VCaP (cell line): ENCODE results near the gene PEMT.

Source experiments
- H3K27ac ChIP-seq: fragments of 450-650 bp; 2 replicates; pipeline ENCODE4 v1.5.1; 2017
- TF ChIP-seq, protein P1 (sequence below): fragments of 450-650 bp; conservative IDR thresholded peaks from 2 replicates; pipeline ENCODE4 v1.5.1; 2017; ENCODE audit warnings: mild to moderate bottlenecking, moderate library complexity

The PEMT gene

DNA sequence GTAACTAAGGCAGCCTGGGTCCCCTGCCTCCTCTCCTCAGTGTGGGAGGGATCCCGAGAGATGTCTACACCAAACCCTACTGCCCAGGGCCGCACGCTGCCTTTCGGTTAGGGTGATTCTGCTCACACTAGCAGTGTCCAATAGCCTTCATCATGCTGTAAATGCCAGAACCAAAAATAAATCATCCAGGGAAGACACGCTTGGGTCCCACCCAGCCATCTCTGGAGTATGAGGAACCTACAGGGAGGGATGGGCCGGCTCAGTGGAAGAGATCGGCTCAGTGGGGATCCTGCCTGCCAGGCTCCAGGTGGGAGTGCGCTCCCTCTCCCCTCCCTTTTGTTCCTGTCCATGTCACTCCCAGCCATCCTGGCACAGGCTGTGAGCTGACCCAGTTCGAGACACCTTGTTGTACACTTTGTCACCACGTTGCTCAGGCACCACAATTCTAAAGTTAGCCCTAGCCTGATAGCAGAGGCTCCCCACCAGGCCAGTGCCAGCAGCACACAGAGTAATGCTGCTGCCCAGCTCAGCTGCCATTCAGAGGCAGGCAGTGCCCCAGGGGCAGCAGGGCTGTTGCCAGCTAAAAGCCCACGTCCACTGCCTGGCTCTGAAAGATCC, 24.5 kb downstream of the PEMT start:
- H3K27ac ChIP-seq = peak overlapping the region; percentile 80
- TF ChIP-seq, protein P1, sequence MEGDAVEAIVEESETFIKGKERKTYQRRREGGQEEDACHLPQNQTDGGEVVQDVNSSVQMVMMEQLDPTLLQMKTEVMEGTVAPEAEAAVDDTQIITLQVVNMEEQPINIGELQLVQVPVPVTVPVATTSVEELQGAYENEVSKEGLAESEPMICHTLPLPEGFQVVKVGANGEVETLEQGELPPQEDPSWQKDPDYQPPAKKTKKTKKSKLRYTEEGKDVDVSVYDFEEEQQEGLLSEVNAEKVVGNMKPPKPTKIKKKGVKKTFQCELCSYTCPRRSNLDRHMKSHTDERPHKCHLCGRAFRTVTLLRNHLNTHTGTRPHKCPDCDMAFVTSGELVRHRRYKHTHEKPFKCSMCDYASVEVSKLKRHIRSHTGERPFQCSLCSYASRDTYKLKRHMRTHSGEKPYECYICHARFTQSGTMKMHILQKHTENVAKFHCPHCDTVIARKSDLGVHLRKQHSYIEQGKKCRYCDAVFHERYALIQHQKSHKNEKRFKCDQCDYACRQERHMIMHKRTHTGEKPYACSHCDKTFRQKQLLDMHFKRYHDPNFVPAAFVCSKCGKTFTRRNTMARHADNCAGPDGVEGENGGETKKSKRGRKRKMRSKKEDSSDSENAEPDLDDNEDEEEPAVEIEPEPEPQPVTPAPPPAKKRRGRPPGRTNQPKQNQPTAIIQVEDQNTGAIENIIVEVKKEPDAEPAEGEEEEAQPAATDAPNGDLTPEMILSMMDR = no peak

DNA sequence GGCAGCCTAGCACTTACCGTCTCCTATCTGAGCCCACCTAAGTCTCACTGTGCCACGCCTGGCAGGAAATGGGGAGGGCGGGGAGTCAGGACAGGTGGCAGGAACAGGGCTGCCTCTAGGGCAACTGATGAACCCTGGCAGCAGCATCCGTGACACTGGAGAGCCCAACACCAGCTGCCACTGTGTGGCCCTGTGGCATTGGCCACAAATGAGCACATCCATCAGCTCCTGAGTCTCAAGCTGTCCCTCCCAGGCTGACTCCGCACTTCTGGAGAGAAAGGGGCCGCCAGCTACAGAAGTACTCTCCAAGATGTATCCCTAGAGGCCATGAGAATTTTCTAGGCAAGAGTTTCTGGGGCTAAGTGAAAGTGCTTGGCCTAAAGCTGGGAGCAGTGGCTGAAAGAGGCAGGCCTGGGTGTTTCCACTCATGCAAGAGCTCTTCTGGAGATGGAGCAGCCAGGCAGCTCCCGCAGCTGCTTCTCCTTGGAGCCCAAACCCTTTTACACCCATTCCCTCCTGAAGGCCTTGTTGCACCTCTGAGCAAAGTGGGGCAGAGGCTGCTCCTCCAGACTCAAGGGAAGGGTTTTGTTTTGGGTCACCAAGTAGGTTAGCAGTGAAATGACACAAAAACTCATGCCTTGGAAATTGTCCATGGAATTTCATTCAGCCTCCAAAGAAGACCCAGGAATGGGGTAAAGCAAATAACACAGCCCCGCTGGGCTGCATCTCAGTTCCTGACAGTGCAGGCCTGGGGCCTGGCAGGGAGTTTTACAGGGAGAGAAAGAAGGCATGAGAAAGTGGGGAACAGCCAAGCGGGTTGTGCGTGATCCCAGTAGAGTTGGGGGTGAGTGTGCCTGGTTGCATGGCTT, 25.8 kb downstream of the PEMT start:
- TF ChIP-seq, protein P1 = no peak
- H3K27ac ChIP-seq = peak overlapping the region; percentile 80; the same call in 1 of the 2 replicates

DNA sequence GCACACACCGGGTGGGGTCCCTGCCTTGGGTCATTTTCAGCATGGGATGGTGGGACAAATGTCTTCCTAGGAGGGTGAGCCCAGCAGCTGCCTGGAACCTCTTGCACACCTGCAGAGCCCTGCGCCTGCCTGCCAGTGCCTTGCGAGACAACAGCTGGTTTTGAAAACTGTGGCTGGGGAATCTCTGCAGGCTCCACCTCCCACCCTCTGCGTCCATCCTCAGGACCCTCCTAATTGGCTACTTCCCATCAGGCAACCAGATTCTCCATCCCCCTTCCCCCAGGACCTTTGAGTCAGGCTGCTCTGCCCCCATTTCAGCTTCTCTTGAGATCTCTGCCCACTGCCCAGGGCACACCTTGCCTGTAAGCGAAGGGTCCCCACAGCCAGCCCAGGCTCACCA, 26.6 kb downstream of the PEMT start:
- H3K27ac ChIP-seq = no peak overlapping the region

DNA sequence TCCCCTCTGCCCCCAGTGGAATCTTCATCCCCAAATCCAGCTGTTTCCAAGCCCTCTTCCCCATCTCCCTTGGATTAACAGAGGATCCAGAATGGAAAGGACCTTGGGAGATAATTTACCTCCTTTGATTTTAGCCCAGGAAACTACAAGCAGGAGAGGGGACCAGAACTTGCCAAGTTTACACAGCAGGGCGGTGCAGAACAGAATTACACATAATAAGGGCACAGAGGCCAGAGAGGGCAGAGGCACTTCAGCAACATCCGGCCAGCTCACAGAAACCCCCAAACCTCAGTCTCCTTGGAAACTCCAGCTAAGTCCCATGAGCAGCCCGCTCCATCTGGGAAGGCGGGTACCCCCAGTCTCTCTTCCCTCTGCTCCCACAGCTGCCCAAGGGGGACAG, 27.2 kb downstream of the PEMT start:
- TF ChIP-seq, protein P1 = no peak
- H3K27ac ChIP-seq = no peak overlapping the region

More for the DNA sequence above, 26.6 kb downstream of the PEMT start:
- TF ChIP-seq, protein P1 = no peak

DNA sequence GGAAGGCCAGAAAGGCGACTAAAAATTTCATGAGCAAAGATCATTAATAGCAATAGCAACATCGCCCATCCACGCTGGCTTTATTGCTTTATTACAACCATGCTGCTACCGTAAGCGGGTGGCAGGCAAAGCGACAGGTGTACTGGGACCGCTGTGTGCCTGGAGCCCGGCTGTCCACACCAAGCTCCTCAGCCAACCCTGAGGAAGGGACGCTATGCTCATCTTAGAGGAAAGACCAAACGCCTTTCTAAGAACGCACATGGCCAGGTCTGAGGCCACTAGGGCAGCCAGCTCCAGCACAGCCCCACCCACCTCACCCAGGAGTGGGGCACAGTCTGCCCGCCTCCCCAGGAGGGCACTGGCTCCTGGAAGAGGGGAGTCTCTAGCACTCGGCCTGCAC, 28.0 kb downstream of the PEMT start:
- TF ChIP-seq, protein P1 = no peak
- H3K27ac ChIP-seq = peak overlapping the region; percentile 89; the same call in 1 of the 2 replicates

DNA sequence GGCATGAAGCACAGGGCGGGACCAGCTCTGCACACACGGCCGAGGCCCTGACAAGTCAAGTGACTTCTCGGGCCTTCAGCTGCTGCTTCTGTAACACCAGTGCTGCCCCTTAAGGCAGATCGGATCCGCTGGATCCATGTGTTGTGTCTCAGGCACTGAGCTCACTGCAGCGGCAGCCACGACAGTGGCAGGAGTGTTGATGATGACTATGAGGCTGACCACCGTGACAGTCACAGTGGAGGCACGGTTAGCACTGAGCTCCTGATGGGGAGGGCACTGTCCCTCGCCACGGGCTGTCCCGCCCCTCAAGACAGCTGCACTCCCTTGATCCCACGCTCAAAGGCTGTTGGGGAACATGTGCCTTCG, 29.4 kb downstream of the PEMT start:
- TF ChIP-seq, protein P1 = no peak
- peak overlapping the region; percentile 89 for H3K27ac ChIP-seq

DNA sequence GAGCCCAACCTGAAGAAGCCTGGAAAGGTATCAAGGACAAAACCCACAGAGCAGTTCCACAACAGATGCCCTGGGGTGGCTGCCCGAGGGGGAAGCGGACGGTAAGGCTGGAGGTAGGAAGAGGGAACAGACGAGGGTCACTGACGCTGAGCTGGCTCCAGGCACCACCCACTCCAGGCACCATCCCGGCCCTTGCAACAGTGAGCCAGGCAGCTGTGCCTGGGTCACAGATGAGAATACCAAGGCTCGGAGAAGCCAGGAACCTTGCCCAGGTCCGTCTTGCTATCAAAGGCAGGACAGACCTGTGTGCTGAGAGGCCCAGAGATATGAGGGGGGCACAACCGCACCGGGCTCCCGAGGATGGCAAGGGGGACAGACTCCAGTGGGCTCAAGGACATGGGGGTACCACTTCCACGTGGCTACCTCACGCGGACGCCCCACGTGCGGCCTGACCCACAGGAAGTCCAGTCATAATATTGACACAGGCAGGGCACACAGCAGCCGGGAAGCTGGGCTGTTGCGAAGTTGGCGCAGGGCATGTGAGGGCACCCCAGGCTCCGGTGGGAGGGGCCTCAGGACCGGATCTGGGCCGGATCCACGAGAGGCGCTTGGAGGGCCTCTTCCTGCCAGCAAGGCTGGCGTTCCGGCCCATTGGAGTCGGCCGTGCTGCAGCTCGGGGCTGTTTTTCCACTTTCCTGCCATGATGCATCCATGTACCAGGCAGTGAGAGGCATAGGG, 29.9 kb downstream of the PEMT start:
- TF ChIP-seq, protein P1 = no peak
- peak overlapping the region; percentile 89 for H3K27ac ChIP-seq
